COLO668 (cell line): ENCODE data around the gene TP53AIP1.
A peak's percentile ranks its signal among the peaks of the same experiment; 100 is the strongest.

ENCODE experiments used
- DNase-seq: peaks from one replicate; lab custom pipeline; 2025; ENCODE audit not compliant: unreplicated experiment; lab: John Stamatoyannopoulos, UW

TP53AIP1 gene

GRCh38 chr11:128942817-128943427 lies at the start of gene TP53AIP1:
TSS of gene TP53AIP1 (minus strand) at chr11:128942871. CDS start at chr11:128937818, 5,053 bp downstream.
- no peak for DNase-seq

- no peak for DNase-seq
Measured at GRCh38 chr11:128988242-128988970, 45.7 kb upstream of the TP53AIP1 start.

GRCh38 chr11:128985880-128986279 lies 43.2 kb upstream of the TP53AIP1 start:
- DNase-seq: no peak

GRCh38 chr11:128983023-128983422 lies 40.4 kb upstream of the TP53AIP1 start:
- no peak for DNase-seq

- no peak for DNase-seq
Measured at GRCh38 chr11:128981254-128981653, 38.6 kb upstream of the TP53AIP1 start.

- DNase-seq: no peak
Measured at GRCh38 chr11:128970598-128971190, 28.0 kb upstream of the TP53AIP1 start.

GRCh38 chr11:128968916-128969315 lies 26.2 kb upstream of the TP53AIP1 start:
- no peak for DNase-seq

GRCh38 chr11:128967578-128967977 lies 24.9 kb upstream of the TP53AIP1 start:
- no peak for DNase-seq

GRCh38 chr11:128965485-128965884 lies 22.8 kb upstream of the TP53AIP1 start:
- no peak for DNase-seq

- no peak for DNase-seq
Measured at GRCh38 chr11:128964463-128964930, 21.8 kb upstream of the TP53AIP1 start.

- DNase-seq: no peak
Measured at GRCh38 chr11:128963744-128964325, 21.2 kb upstream of the TP53AIP1 start.

- no peak for DNase-seq
Measured at GRCh38 chr11:128962896-128963295, 20.2 kb upstream of the TP53AIP1 start.

GRCh38 chr11:128961645-128962044 lies 19.0 kb upstream of the TP53AIP1 start:
- DNase-seq: no peak

GRCh38 chr11:128957202-128957482 lies 14.5 kb upstream of the TP53AIP1 start:
- no peak for DNase-seq

- peak; percentile 38 for DNase-seq
Measured at GRCh38 chr11:128956401-128957201, 13.9 kb upstream of the TP53AIP1 start.

- DNase-seq: no peak
Measured at GRCh38 chr11:128955636-128956035, 13.0 kb upstream of the TP53AIP1 start.

- DNase-seq: no peak
Measured at GRCh38 chr11:128953151-128953550, 10.5 kb upstream of the TP53AIP1 start.

GRCh38 chr11:128949791-128950454 lies 7.3 kb upstream of the TP53AIP1 start:
- DNase-seq: no peak

GRCh38 chr11:128948583-128948982 lies 5.9 kb upstream of the TP53AIP1 start:
- no peak for DNase-seq

- no peak for DNase-seq
Measured at GRCh38 chr11:128947773-128948172, 5.1 kb upstream of the TP53AIP1 start.

- DNase-seq: no peak
Measured at GRCh38 chr11:128946648-128947047, 4.0 kb upstream of the TP53AIP1 start.
